ENCODE results near the gene BRF1.

BRF1 gene

GRCh38 chr14:105223770-105224544, 76.8 kb downstream of the BRF1 start:
- DNase-seq = no peak

- DNase-seq = no peak
Measured at GRCh38 chr14:105223260-105223659, 77.5 kb downstream of the BRF1 start.

GRCh38 chr14:105221598-105222178, 79.1 kb downstream of the BRF1 start:
- DNase-seq = no peak

- DNase-seq = no peak
Measured at GRCh38 chr14:105220699-105221597, 79.9 kb downstream of the BRF1 start.

- DNase-seq = no peak
Measured at GRCh38 chr14:105219753-105220152, 81.0 kb downstream of the BRF1 start.

GRCh38 chr14:105219043-105219612, 81.7 kb downstream of the BRF1 start:
- DNase-seq = no peak

- no peak for DNase-seq
Measured at GRCh38 chr14:105218611-105219010, 82.2 kb downstream of the BRF1 start.

- no peak for DNase-seq
Measured at GRCh38 chr14:105217774-105218173, 83.0 kb downstream of the BRF1 start.

- no peak for DNase-seq
Measured at GRCh38 chr14:105216490-105217247, 84.1 kb downstream of the BRF1 start.

GRCh38 chr14:105215602-105216001, 85.2 kb downstream of the BRF1 start:
- DNase-seq = no peak

- DNase-seq = no peak
Measured at GRCh38 chr14:105214324-105214915, 86.4 kb downstream of the BRF1 start.

- DNase-seq = no peak
Measured at GRCh38 chr14:105213361-105213760, 87.4 kb downstream of the BRF1 start.

GRCh38 chr14:105212541-105213300, 88.1 kb downstream of the BRF1 start:
- no peak for DNase-seq

GRCh38 chr14:105211758-105212089, 89.1 kb downstream of the BRF1 start:
- DNase-seq = no peak

- no peak for DNase-seq
Measured at GRCh38 chr14:105211086-105211757, 89.6 kb downstream of the BRF1 start.

GRCh38 chr14:105210266-105211025, 90.4 kb downstream of the BRF1 start:
- DNase-seq = no peak

GRCh38 chr14:105209646-105210045, 91.2 kb downstream of the BRF1 start:
- no peak for DNase-seq

- DNase-seq = no peak
Measured at GRCh38 chr14:105209091-105209490, 91.7 kb downstream of the BRF1 start.

GRCh38 chr14:105208738-105209075, 92.1 kb downstream of the BRF1 start:
- no peak for DNase-seq
